OCI-M1 (cell line): Measurements from ENCODE around the gene AADAC.
"Not testable (repeated sequence)": the region's sequence is repeated elsewhere in the genome, so short reads cannot be mapped to it uniquely, and the experiment has no call there.

ENCODE experiments used
- DNase-seq: peaks from one replicate; lab custom pipeline; 2025; lab: John Stamatoyannopoulos, UW

Gene AADAC

DNA sequence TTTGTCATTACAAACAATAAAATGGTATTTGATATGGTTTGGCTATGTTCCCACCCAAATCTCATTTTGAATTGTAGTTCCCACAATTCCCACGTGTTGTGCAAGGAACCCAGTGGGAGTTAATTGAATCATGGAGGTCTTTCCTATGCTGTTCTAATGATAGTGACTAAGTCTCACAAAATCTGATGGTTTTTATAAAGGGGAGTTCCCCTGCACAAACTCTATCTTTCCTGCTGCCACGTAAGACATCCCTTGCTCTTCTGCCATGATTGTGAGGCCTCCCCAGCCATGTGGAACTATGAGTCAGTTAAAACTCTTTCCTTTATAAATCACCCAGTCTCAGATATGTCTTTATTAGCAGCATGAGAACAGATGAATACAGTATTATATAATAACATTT is 15.4 kb upstream of the AADAC start:
- no peak for DNase-seq

DNA sequence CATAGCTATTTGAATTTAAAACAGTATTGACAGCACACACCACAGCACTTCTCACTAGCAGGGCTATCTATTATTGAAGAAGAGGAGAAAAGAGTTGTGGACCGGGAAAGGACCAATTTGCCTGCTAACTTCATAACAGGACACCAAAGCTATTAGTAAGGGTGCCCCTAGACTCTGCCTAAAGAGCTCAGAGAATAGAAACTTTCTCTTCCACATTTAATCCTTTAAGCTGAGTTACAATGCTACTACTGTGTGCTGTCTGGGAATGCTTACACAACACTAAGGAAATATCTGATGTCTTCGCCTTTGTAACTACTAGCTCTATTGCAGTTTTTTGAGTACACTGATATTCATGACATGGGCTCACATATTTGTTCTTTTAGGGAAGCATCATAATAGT is 13.5 kb upstream of the AADAC start:
- DNase-seq: no peak

- DNase-seq: no peak
Observed at GRCh38 chr3:151804267-151804666, 9.6 kb upstream of the AADAC start.

GRCh38 chr3:151806838-151807237 is 7.1 kb upstream of the AADAC start:
- no peak for DNase-seq

DNA sequence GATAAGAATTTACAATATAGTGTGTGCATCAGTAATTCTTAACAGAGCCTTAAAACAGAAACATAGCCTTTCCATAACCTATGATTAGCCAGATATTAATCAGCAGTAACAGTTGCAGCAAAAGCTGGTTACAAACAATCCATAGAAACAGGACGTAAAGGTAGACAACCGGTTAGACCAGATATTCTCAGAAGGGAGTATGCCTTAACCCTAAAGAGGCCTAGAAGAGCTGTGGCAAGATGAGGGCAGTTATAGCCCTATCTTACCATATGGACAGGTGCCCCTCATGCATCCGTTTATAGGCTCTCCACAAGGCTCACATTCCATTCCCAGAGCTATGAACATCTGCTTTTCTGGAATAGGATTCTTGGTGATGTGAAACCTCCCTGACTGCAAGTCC is 5.0 kb upstream of the AADAC start:
- DNase-seq: not testable (repeated sequence)

DNA sequence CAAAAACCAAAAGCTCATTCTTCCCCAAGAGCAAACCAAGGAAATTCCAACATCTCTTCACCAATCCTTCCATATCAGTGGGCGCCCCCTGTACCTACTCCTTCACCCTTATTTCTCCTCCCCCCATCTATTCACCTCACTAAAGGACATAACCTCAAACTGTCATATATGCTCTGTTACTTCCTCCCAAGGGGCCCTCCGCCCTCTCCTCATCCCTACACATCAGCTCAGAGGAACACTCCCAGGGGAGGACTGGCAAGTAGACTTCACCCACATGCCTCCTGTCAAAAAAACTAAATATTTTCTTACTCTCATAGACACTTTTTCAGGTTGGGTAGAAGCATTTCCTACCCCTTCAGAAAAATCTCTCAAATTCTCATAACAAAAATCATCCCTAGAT is 2.4 kb upstream of the AADAC start:
- no peak for DNase-seq

DNA sequence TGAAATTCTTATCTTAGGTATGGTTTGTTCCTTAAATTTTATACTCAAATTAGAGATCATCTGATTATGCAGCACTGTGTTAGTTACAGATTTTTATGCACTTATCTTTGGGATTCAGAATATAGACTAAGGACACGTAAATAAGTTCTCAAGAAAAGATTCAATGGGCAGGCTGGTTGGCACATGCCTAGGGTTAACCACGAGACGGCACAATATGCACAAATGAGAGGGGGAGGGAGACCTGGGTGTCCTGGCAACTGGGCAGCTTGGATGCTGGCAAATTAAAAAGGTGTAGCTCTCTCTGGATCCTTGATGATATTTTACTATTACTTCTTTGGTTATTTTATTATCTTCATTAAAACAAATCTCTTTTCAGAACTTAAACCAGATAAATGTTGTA is 672 bp downstream of the AADAC start:
- no peak for DNase-seq

DNA sequence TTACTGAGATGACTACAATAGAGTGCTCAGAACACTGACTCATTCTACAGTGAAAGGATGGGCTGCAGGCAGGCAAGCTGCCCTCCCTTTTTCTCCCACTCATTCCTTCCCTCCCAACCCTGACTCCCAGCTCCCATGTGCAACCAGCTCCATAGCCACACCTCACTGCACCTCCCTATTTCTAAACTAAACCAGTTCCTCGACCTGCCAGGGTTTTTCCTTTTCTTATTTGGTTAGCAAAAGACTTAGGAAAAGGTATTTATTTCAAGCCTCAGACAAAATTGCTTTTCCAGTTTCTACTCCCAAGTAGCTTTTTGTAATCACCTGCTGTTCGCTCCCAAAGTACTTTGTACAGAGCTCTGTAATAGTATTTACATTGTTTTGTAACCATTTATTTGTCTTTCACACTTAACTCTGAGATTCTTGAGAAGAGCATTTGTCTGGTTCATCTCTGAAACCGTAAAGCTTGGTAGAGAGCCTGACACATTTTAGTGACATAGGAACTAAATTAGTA is 2.2 kb downstream of the AADAC start:
- no peak for DNase-seq

DNA sequence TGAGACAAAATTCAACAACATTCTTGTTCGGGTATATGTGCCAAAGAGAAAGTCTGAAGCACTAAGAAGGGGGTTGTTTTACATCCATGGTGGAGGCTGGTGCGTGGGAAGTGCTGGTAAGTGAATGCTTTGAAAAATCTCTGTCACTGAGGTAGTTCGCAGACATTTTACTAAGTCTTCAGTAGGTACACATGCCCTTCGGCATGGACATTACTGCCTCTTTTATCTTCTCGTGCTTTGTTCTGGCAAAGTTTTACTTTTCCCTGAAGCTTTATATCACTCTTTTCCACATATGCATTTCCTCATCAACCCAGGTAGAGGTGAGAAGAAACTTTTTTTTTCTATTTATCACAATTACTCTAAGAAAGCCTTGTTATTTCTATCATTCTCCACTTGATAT is 3.6 kb downstream of the AADAC start:
- DNase-seq: no peak

- DNase-seq: no peak
Observed at GRCh38 chr3:151818361-151818760, 4.4 kb downstream of the AADAC start.

- no peak for DNase-seq
Observed at GRCh38 chr3:151819910-151820309, 6.0 kb downstream of the AADAC start.

- no peak for DNase-seq
Observed at GRCh38 chr3:151827816-151828215, 13.9 kb downstream of the AADAC start.

DNA sequence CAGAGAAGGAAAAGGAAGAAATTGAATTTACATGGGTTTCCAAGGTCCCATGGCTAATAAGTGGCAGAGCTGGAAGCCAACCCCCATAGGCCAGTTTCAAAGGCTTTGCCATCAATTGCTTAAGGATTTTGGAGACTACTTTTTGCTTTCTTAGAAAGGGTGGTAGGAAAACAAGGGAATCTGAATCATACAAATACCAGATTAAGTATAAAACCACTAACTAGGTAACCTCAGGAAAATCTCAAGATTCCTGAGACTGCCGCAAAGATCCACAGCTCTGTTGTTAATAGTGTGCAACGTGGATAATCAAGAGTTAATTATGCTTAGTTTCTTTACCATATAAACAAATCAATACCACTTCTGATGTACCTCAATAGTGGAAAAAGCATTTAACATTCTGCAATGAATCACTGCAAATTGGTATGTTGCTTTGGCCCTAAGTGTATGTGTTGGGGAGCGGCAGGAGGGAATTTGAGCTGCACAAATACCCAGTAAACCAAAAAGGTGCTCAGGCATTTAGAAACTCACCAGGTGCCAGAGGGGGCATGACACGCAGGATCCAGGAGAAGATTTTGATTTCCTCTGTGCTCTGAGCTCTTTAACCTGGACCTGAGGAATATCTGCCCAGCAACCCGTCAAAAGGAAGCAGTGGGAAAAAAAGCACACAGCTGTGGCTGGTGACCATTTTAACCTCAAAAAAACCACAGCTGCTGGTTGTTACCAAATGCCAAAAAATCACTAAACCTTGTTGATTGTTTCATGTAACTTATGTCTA is 22.0 kb downstream of the AADAC start:
- peak; percentile 11 for DNase-seq

DNA sequence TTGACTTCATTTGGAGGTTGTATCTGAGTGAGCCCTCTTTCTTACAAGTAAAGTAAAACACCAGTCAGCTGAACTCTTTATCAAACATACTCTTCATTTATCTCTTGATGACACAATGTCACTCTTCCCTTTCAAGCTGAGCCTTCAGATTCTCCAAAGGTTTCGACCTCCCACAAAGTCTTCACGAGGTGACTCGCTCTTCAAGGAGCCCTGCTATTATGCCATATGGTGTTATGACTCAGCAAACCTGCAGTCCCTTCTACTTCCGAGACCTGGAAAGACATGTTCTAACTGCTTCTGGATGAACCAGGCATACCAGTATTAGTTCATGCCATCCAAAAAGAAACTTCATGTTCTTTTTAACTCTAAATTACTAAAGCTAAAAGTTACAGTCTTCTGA is 23.1 kb downstream of the AADAC start:
- DNase-seq: peak; percentile 82

DNA sequence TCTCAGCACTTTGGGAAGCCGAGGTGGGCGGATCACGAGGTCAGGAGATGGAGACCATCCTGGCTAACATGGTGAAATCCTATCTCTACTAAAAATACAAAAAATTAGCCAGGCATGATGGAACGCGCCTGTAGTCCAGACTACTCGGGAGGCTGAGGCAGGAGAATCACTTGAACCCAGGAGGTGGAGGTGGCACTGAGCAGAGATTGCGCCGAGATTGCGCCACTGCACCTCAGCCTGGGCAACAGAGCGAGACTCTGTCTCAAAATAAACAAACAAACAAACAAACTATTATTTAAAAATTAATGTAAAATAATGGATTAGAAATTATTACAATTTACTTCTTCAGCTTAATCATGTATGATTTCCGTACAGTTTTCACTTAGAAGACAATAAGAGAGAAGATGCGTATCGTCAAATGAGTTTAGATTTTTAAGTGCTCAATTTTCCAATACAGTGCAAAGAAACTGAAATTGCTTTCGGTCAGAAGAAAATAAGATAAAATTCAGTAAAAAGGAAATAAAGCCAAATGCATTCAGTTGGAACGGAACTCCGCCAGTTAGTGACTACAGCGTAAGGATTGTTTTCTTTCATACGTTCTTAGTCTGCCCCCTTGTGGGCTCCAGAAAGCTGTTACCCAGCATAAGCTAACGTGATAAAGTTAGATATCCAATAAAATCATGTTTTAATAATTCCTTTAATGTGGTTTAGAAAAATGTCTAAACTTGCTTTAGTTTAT is 24.8 kb downstream of the AADAC start:
- DNase-seq: peak; percentile 81

DNA sequence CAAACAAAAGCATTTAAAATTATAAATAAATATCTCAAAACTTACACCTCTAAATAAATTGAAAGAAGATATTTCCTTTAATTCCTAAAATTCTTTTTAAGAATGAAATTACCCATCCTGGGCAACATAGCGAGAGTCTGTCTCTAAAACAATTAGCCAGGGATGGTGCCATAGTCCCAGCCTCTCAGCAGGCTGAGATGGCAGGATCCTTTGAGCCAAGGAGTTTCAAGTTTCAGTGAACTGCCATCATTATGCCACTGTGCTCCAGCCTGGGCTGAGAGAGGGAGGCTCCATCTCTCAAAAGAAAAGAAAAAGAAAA is 25.4 kb downstream of the AADAC start:
- no peak for DNase-seq

GRCh38 chr3:151841801-151842200 is 27.9 kb downstream of the AADAC start:
- no peak for DNase-seq

DNA sequence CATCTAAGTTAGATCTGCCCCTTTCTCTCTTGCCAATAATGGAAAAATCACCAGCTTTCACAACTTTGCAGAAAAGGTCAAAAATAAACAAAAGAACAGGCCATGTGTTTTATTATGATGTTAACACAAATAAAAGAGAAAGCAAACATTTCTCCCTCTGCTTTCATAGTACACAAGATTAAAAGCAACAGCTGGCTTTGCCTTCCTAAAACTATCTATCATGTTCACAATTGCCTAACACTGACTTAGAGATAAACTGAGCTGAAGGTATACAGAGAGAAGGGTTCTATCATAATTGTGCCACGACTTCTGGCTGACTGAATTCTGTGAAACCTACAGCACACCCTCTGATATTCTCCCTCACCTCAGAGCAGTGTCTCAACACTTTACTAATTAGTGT is 29.4 kb downstream of the AADAC start:
- DNase-seq: peak; percentile 59

GRCh38 chr3:151845306-151845905 is 31.5 kb downstream of the AADAC start:
- no peak for DNase-seq

GRCh38 chr3:151850065-151850464 is 36.1 kb downstream of the AADAC start:
- DNase-seq: not testable (repeated sequence)

- peak; percentile 77 for DNase-seq
Observed at GRCh38 chr3:151852074-151852811, 38.3 kb downstream of the AADAC start.

- DNase-seq: no peak
Observed at GRCh38 chr3:151856118-151856517, 42.2 kb downstream of the AADAC start.
